Thyroid gland (tissue), 4 donors: ENCODE measurements around the gene KRTAP15-1.

Experiments
- CTCF ChIP-seq, 6 experiments: fragments of 200-600 bp in 3 of 6; fragments of 450-650 bp in 3 of 6; sonication (generic) in 3 of 6; IDR thresholded peaks; one replicate each; pipeline ENCODE4 v1.5.1; 2016 to 2019; ENCODE audit warnings: antibody characterized with exemption in 6 of 6, mild to moderate bottlenecking in 2 of 6, inconsistent platforms in 1 of 6, moderate library complexity in 1 of 6
- POLR2A ChIP-seq, 2 donors: fragments of 450-650 bp; IDR thresholded peaks; one replicate each; pipeline ENCODE4 v1.6.1; 2017; ENCODE audit warnings: antibody characterized with exemption in 2 of 2, mild to moderate bottlenecking in 2 of 2, moderate library complexity in 1 of 2

GRCh38 chr21:30486180-30486579 lies 46.1 kb downstream of the KRTAP15-1 start:
- TF ChIP-seq POLR2A (IDR thresholded peaks at IDR 0.05) (no peak), CTCF (IDR thresholded peaks at IDR 0.05) (no peak)
